Measurements from ENCODE around the gene CCNK. TPM values are rescaled to one million over a fixed set of nuclear protein-coding genes. Genes with fewer than 3 reads are reported as not detected.

CCNK gene
- total and polyA plus RNA-seq, 4 donors = 17.0 to 91.9 (median 33.5) TPM

GRCh38 chr14:99521176-99522024 is 40.2 kb downstream of the CCNK start:
- no peaks in the 10 kb centered on the region for H3K27me3 ChIP-seq (ENCODE audit: control insufficient read depth in 3 of 3, insufficient read depth in 3 of 3, low read length in 2 of 3)
- no peak overlapping the region for H3K9ac ChIP-seq (ENCODE audit: insufficient read depth in 1 of 2, low read length in 2 of 2)
- H3K9me3 ChIP-seq (ENCODE audit: control insufficient read depth in 4 of 4, insufficient read depth in 3 of 4, low read length in 3 of 4) = peaks cover 0 to 2% (median 0%) of the 10 kb centered on the region in 4 donors
- DNase-seq (no peak), ATAC-seq (ENCODE audit: insufficient read depth, low FRiP score) (no peak)
- TF ChIP-seq, protein P1, sequence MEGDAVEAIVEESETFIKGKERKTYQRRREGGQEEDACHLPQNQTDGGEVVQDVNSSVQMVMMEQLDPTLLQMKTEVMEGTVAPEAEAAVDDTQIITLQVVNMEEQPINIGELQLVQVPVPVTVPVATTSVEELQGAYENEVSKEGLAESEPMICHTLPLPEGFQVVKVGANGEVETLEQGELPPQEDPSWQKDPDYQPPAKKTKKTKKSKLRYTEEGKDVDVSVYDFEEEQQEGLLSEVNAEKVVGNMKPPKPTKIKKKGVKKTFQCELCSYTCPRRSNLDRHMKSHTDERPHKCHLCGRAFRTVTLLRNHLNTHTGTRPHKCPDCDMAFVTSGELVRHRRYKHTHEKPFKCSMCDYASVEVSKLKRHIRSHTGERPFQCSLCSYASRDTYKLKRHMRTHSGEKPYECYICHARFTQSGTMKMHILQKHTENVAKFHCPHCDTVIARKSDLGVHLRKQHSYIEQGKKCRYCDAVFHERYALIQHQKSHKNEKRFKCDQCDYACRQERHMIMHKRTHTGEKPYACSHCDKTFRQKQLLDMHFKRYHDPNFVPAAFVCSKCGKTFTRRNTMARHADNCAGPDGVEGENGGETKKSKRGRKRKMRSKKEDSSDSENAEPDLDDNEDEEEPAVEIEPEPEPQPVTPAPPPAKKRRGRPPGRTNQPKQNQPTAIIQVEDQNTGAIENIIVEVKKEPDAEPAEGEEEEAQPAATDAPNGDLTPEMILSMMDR (IDR thresholded peaks at IDR 0.05; ENCODE audit: control extremely low read depth, extremely low read depth) = no peak
- H3K4me3 ChIP-seq = no peak overlapping the region
- WGBS, 2 donors = 95 to 97% methylated on average over 25 of the region's 25 CpGs
- peaks cover 0 to 25% (median 14%) of the 10 kb centered on the region in 5 donors for H3K4me1 ChIP-seq (ENCODE audit: control insufficient read depth in 5 of 5, insufficient read depth in 5 of 5, low read length in 5 of 5)
- H3K27ac ChIP-seq (ENCODE audit: low read depth in 1 of 2, low read length in 1 of 2) = no peak overlapping the region
- no peaks in the 10 kb centered on the region for H3K36me3 ChIP-seq (ENCODE audit: control insufficient read depth in 4 of 4, insufficient read depth in 4 of 4, low read length in 4 of 4)

- no peak for ATAC-seq (ENCODE audit: insufficient read depth, low FRiP score)
- Histone ChIP-seq H3K27me3 (ENCODE audit: control insufficient read depth in 3 of 3, insufficient read depth in 3 of 3, low read length in 2 of 3) (no peaks in the 10 kb centered on the region), H3K36me3 (ENCODE audit: control insufficient read depth in 4 of 4, insufficient read depth in 4 of 4, low read length in 4 of 4) (peaks cover 0 to 2% (median 0%) of the 10 kb centered on the region in 4 donors), H3K9me3 (ENCODE audit: control insufficient read depth in 4 of 4, insufficient read depth in 3 of 4, low read length in 3 of 4) (peaks cover 0 to 2% (median 0%) of the 10 kb centered on the region in 4 donors), H3K9ac (ENCODE audit: insufficient read depth in 1 of 2, low read length in 2 of 2) (no peak overlapping the region), H3K4me1 (ENCODE audit: control insufficient read depth in 5 of 5, insufficient read depth in 5 of 5, low read length in 5 of 5) (peaks cover 0 to 25% (median 15%) of the 10 kb centered on the region in 5 donors), H3K4me3 (no peak overlapping the region), H3K27ac (ENCODE audit: low read depth in 1 of 2, low read length in 1 of 2) (no peak overlapping the region)
- TF ChIP-seq, protein P1 (IDR thresholded peaks at IDR 0.05; ENCODE audit: control extremely low read depth, extremely low read depth) = no peak
- DNase-seq = no peak
- 81 to 87% methylated on average over 16 to 18 of the region's 18 CpGs for WGBS, 2 donors
These were observed 40.8 kb downstream of the CCNK start for GRCh38 chr14:99522025-99522401.

DNA sequence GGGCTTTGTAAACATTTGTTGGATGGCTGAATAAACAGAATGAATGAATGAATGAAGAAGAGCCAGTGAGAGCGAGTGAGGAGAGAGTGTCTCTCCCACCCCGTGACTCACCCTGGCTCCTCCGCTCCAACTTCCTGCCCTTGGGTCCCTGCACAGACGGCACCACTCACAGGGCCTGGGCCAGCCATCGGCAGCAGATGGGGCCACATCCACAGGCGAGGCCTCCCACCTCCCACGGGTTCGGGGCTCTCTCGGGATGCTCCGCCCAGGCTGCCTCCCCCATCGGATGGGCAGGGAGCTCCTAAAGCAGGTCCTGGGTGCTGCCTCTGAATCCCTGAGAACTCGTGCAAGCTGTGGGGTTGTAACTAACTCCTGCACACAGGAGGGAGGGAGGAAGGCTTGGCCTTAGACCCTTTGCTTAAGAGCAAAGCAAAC is 41.3 kb downstream of the CCNK start:
- H3K36me3 ChIP-seq (ENCODE audit: control insufficient read depth in 4 of 4, insufficient read depth in 4 of 4, low read length in 4 of 4) = peaks cover 0 to 2% (median 0%) of the 10 kb centered on the region in 4 donors
- peaks cover 0 to 25% (median 15%) of the 10 kb centered on the region in 5 donors for H3K4me1 ChIP-seq (ENCODE audit: control insufficient read depth in 5 of 5, insufficient read depth in 5 of 5, low read length in 5 of 5)
- peak overlapping the region in 1 of 2 donors; percentile 8 for H3K27ac ChIP-seq (ENCODE audit: low read depth in 1 of 2, low read length in 1 of 2)
- peak; percentile 23 to 59 (median 48) for DNase-seq
- H3K27me3 ChIP-seq (ENCODE audit: control insufficient read depth in 3 of 3, insufficient read depth in 3 of 3, low read length in 2 of 3) = no peaks in the 10 kb centered on the region
- WGBS, 2 donors = 60 to 67% methylated on average over 12 of the region's 12 CpGs
- TF ChIP-seq, protein P1 (IDR thresholded peaks at IDR 0.05; ENCODE audit: control extremely low read depth, extremely low read depth) = no peak
- peaks cover 0 to 2% (median 0%) of the 10 kb centered on the region in 4 donors for H3K9me3 ChIP-seq (ENCODE audit: control insufficient read depth in 4 of 4, insufficient read depth in 3 of 4, low read length in 3 of 4)
- H3K4me3 ChIP-seq = no peak overlapping the region
- no peak for ATAC-seq (ENCODE audit: insufficient read depth, low FRiP score)
- no peak overlapping the region for H3K9ac ChIP-seq (ENCODE audit: insufficient read depth in 1 of 2, low read length in 2 of 2)
